ENCODE data around the gene SIGLEC9.
"Not testable (repeated sequence)": the region's sequence is repeated elsewhere in the genome, so short reads cannot be mapped to it uniquely, and the experiment has no call there.

The SIGLEC9 gene

GRCh38 chr19:51123381-51123800, 1.3 kb upstream of the SIGLEC9 start:
- DNase-seq (ENCODE audit: low read depth in 3 of 3), result no peak

DNA sequence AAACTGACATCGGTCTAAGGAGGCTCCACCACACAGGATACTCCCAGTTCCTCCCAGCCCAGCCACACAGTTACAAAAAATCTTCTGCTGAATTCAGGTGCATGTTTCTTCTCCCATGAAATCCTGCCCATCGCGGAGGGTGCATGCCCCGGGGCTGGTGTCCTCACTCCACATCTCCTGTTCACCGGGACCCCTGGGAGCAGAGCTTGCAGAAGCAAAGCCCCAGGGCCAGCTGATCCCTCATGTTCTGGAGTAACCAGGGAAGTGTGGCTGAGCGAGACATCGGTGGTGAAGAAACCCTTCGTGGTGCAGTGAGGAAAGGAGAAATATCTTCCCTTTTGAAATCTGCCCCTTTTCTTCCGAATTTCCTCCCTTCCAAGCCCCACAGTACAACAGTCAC, 904 bp upstream of the SIGLEC9 start:
- DNase-seq (ENCODE audit: low read depth in 3 of 3), result no peak

DNA sequence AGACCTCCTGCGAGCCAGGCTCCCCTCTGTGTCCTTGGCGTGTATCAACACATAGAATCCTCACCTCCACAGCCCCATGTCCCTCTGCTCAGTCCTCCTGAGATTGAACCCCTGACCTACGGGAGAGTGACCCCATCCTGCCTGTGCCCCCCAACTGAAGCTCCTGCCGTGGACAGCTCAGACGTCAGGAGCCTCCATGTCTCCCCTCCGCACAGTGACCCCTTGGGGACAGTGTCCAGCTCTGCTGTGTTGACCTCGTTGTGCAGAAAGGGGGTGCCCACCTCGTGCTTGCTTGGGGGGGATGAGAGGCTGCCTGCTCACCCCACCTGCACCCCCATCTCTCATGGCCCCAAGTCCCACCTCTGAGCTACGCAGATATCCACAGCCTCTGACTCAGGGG, 490 bp upstream of the SIGLEC9 start:
- DNase-seq (ENCODE audit: low read depth in 3 of 3), result no peak

GRCh38 chr19:51125421-51126075, 842 bp downstream of the SIGLEC9 start:
- DNase-seq (ENCODE audit: low read depth in 3 of 3), result no peak

DNA sequence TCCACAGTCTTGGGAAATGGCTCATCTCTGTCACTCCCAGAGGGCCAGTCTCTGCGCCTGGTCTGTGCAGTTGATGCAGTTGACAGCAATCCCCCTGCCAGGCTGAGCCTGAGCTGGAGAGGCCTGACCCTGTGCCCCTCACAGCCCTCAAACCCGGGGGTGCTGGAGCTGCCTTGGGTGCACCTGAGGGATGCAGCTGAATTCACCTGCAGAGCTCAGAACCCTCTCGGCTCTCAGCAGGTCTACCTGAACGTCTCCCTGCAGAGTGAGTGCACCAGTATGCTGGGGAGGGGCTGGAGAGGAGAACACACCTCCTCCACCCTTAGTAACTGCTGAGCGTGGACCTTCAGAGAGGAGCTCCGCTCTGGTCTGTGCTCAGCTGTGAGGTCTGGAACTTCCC, 2.3 kb downstream of the SIGLEC9 start:
- DNase-seq (ENCODE audit: low read depth in 3 of 3), result no peak

DNA sequence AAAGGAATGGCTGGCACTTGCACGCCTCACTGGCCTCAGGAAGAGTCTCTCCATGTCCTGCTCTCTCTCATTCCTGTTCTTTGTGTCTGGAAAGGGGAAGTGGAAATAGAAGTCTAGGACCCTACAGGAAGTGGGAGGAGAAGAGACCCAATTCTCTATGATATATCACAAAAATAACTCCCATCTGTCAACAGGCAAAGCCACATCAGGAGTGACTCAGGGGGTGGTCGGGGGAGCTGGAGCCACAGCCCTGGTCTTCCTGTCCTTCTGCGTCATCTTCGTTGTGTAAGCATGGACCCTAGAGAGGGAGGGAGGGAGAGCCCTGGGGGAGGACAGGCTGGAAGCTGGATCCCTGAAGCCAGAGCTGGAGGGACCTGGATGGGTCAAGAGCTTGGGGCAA, 3.0 kb downstream of the SIGLEC9 start:
- DNase-seq (ENCODE audit: low read depth in 3 of 3), result no peak

- no peak for DNase-seq (ENCODE audit: low read depth in 3 of 3)
These were observed 3.5 kb downstream of the SIGLEC9 start for GRCh38 chr19:51128227-51128626.

DNA sequence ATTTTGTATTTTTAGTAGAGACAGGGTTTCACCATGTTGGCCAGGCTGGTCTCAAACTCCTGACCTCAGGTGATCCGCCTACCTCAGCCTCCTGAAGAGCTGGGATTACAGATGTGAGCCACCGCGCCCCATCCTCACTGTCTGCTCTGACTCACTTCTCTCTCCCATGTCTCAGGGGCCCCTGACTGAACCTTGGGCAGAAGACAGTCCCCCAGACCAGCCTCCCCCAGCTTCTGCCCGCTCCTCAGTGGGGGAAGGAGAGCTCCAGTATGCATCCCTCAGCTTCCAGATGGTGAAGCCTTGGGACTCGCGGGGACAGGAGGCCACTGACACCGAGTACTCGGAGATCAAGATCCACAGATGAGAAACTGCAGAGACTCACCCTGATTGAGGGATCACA, 5.0 kb downstream of the SIGLEC9 start:
- DNase-seq (ENCODE audit: low read depth in 3 of 3), result no peak

- no peak for DNase-seq (ENCODE audit: low read depth in 3 of 3)
These were observed 7.3 kb downstream of the SIGLEC9 start for GRCh38 chr19:51131780-51132680.

GRCh38 chr19:51135004-51135403, 10.3 kb downstream of the SIGLEC9 start:
- no peak for DNase-seq (ENCODE audit: low read depth in 3 of 3)

DNA sequence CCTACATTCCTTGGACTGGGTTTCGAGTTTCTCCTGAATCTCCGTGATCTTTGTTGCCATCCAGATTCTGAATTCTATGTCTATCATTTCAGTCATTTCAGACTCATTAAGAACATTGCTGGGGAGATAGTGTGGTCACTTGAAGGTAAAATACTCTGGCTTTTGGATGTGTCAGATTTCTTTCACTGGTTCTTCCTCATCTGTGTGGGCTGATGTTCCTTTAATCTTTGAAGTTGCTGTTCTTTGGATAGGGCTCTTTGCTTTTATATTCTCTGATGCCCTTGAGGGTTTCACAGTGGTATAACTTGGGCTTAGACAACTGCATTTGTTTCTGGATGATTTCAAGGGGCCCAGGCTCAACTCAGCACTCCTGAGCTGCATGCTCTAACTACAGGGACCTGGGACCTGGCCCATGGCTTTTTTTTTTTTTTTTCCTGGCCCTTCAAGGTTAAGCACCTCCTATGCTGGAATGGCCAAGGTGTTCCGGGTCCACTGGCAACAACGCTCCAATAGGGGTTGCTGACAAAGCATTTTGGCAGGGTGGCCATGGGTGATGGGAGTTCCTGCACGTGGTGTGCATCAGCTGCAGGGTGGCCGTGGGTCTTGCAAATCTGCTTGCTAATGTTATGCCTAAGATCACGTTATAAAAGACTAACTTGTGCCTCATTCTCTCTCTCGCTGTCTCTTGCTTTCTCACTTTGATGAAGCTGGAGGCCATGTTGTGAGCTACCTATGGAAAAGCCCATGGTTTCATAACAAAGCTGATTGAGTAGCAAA, 11.5 kb downstream of the SIGLEC9 start:
- no peak for DNase-seq (ENCODE audit: low read depth in 3 of 3)

DNA sequence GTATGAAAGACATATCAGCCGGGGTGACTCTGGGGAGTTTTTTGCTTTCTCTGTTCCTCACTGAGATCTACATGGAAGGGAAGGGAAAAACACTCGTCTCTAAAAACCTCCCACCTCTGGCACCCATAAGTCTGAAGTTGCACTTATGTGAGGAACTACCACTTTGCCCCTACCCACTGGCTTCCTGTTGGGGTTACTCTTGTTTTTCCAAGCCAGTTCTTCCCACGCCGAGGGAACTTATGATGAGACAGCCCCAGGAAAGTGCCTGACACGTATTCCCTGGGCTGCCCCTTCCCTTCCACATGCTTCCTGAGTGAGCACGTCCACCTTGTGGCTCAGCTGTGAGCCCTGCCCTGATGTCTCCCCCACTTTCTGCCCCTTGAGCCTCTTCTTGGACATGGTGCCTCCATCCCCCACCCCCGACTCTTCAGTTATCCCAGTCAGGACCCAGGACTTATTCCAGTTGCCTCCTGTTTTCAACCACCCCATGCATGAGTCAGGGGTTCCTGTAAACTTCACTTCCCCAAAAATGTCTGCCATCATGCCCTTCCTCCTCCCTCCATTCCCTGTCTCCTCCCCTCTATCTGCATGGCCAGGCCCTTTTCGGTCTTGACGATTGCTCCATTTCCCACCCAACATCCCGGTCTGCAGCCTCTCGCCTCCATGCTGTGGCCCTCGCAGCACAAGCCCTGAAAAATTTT, 12.3 kb downstream of the SIGLEC9 start:
- DNase-seq (ENCODE audit: low read depth in 3 of 3), result no peak

- DNase-seq (ENCODE audit: low read depth in 3 of 3), result no peak
These were observed 13.2 kb downstream of the SIGLEC9 start for GRCh38 chr19:51137792-51138425.

DNA sequence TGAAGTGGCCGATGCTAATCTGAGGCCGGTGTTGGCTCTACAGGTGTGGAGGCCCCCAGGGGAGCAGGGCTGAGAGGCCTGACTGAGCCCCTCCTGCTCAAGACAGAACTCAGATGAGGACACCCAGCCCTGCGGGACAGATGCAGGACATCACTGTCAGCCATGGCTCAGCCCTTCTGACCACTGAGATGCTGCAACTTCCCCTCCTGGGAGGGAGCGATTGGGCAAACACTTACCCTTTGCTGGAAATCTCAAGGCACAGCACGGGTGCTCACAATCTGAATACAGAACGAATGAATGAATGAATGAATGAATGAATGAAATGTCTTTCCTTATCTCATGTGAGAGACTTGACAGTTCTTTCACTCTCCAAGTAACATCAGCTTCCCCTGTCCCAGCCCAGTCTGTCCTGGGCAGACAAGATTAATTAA, 13.9 kb downstream of the SIGLEC9 start:
- DNase-seq (ENCODE audit: low read depth in 3 of 3), result no peak

DNA sequence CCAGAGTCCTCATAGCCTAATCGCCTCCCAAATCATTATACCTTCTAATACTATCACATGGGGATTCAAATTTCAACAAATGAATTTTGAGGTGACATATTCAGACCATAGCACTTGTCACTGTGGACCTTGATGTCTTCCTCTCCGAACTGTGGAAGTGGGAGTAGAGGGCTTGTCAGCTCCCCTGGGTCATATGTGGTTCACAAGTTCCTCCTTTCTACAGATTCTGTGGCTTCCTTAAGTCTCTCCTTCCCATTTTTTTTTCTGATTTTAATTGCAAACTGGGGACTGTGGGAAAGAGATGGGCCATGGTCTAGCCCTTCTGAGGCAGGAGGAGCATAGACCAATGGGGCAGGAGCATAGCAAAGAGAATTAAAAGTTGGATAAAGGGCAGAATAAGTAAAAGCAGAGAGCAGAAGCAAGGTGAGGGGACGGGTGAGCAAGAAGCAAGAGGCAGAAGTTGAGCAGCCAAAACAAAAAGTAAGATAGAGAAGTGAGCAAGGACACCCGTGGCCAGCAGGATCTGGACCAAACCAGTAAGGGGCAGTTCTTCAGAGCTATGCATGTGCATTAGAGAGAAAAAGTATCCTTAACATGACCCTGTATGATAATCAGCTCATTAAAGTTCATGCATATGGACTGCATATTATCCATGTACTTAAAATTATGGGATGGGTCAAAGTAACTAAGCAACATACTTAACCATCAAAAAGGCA, 14.8 kb downstream of the SIGLEC9 start:
- DNase-seq (ENCODE audit: low read depth in 3 of 3), result no peak

DNA sequence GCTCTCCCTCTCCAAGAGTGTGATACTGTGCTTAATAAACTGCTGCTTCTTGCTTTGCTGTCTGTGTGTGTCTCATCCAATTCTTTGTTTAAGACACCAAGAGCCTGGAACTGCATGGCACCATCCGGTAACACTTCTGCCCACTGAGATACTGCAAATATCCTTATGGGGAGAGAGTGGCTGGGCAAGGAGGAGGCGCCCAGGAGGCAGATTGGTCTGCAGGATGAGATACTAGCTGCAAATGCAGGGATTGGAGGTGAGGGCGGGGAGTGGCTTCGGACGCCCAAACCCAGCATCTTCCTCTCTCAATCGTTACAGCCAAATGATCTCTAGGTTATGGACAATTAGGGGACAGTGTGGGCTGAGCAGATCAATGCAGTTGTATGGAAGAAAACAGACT, 15.7 kb downstream of the SIGLEC9 start:
- DNase-seq (ENCODE audit: low read depth in 3 of 3), result no peak

GRCh38 chr19:51141181-51141580, 16.5 kb downstream of the SIGLEC9 start:
- DNase-seq (ENCODE audit: low read depth in 3 of 3), result no peak

GRCh38 chr19:51142119-51142518, 17.4 kb downstream of the SIGLEC9 start, which contains the start of gene SIGLEC7:
Gene SIGLEC7 (plus strand): TSS chr19:51142301. CDS start chr19:51142370, 69 bp downstream.
- DNase-seq (ENCODE audit: low read depth in 3 of 3), result no peak

DNA sequence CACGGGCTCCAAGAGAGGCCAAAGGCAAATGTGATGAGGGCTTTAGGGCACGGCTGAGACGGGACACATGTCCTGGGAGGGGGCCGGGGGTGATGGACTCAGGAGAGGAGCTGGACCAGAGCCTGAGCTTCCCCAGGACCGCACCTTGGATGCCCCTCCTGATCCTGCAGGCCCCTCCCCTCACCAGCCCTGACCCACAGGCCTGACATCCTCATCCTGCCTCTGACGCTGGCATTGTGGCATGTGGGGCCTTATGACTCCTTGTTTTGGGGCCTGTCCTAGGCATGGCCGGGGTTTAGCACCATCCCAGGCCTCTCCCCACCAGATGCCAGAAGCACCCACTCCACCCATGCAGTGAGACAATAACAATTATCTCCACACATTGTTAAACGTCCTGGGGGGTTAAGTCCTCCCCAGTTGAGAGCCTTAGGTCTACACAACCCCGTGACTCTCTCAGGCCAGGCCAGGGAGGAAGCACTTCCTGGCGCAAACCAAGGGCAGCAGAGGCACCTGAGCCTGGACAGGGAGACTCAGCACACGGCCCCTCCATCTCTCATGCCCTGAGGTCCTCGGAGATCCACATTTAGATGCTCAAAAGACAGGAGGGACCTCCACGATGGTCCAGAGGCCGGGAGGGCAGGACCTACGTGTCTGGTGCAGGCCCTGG, 18.2 kb downstream of the SIGLEC9 start:
- not testable (repeated sequence) for DNase-seq (ENCODE audit: low read depth in 3 of 3)

- no peak for DNase-seq (ENCODE audit: low read depth in 3 of 3)
These were observed 18.8 kb downstream of the SIGLEC9 start for GRCh38 chr19:51143486-51143885.

All from stimulated activated CD4-positive, alpha-beta T cell treated with anti-CD3 and anti-CD28 coated beads, TNF-alpha, amount 100 ng/mL, for 48 hours (primary cell).